Superior temporal gyrus (tissue), 1 donor: Measurements from ENCODE around the gene DNM1.
"Not testable (repeated sequence)": the region's sequence is repeated elsewhere in the genome, so short reads cannot be mapped to it uniquely, and the experiment has no call there.

ENCODE experiments used
- DNase-seq: peaks from one replicate; pipeline ENCODE4 v3.0.0-alpha.2; 2016; ENCODE audit errors: extremely low spot score

DNM1 gene

GRCh38 chr9:128225770-128226411, 22.7 kb downstream of the DNM1 start:
- no peak for DNase-seq

- DNase-seq, result no peak
These were observed 23.2 kb downstream of the DNM1 start for GRCh38 chr9:128226412-128226801.

- not testable (repeated sequence) for DNase-seq
These were observed 27.7 kb downstream of the DNM1 start for GRCh38 chr9:128230897-128231296.

GRCh38 chr9:128231638-128232527, 28.7 kb downstream of the DNM1 start:
- DNase-seq, result no peak

- no peak for DNase-seq
These were observed 29.6 kb downstream of the DNM1 start for GRCh38 chr9:128232528-128233428.

- DNase-seq, result no peak
These were observed 30.7 kb downstream of the DNM1 start for GRCh38 chr9:128233817-128234406.

GRCh38 chr9:128242124-128242523, 38.9 kb downstream of the DNM1 start:
- no peak for DNase-seq

GRCh38 chr9:128242828-128243214, 39.6 kb downstream of the DNM1 start:
- DNase-seq, result no peak

GRCh38 chr9:128243215-128244018, 40.2 kb downstream of the DNM1 start:
- DNase-seq, result no peak

GRCh38 chr9:128244091-128244836, 41.1 kb downstream of the DNM1 start:
- no peak for DNase-seq

GRCh38 chr9:128244837-128245231, 41.7 kb downstream of the DNM1 start:
- DNase-seq, result no peak

- no peak for DNase-seq
These were observed 42.4 kb downstream of the DNM1 start for GRCh38 chr9:128245421-128246151.

GRCh38 chr9:128246471-128246870, 43.3 kb downstream of the DNM1 start:
- no peak for DNase-seq

GRCh38 chr9:128247226-128247803, 44.1 kb downstream of the DNM1 start:
- DNase-seq, result no peak

- DNase-seq, result no peak
These were observed 46.4 kb downstream of the DNM1 start for GRCh38 chr9:128249558-128249907.

GRCh38 chr9:128249908-128250838, 47.0 kb downstream of the DNM1 start:
- no peak for DNase-seq

- no peak for DNase-seq
These were observed 47.9 kb downstream of the DNM1 start for GRCh38 chr9:128250839-128251731.
